NCI-H1930 (cell line): ENCODE results near the gene TCERG1L.

ENCODE experiments used
- DNase-seq, 2 experiments: peaks; one replicate each; lab custom pipeline; 2025; lab: John Stamatoyannopoulos, UW

TCERG1L gene

DNA sequence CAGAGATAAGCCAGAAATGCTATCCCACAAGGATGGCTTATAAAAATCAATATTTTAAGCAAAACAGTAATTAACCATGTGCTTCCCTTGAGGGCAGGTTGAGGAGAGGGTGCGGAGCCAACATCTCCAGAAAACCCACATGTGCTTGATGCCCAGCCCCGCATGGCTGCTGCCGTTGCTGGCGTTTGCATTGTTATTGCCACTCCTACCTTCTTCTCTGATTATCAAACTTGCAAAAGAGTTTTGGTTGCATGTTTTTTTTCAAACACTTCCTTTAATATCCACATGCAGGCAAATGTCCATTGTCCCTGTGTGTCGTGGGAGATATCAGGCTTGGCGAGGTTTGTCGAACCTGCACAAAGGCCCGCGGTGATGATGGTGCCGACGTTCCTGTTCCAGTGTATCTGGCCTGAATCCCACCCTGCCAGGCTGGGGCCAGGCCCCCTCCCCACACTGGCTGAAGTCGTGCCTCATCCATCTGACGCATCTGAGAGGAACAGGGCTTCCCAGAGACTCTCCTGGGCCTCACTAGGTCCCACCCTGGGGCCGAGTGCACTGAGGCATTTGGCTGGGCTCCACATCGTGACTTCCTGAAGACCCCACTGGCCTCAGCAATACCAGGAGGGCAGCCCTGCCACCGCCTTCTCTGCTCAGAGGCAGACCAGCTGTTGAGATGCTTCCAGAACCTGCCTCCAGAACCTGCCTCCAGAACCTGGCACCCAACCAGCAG, 40.9 kb downstream of the TCERG1L start:
- DNase-seq: no peak

DNA sequence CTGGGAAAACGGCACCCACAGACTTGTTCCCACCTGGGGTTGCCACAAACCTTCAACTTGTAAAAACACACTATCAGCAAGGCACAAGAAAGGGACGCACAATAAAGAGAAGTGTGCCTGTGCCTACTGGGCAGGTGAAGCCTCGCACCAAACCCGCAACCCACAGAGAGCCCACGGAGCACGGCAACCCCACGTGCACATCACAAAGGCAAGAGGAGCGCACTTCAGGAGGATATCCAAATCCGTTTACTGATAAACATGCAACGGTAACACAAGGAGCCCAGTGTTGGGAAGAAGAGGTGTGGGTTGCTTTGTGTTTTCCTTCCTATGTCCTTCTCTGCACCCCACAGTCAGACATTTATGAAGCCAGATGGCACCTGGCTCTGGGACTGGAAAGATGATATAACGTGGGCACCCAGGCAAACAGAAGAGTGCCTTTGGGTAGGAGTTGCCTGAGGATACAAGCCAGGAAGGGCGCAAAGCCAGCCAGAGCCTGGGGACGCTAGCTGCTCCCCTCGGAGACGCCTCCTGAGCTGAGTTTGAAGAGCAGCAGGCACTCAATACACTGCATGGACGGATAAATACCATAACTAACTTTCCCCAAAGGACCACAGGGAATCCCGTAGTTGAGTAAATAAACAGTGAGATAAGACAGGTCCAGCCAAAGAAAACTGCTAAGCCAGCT, 41.6 kb downstream of the TCERG1L start:
- no peak for DNase-seq

DNA sequence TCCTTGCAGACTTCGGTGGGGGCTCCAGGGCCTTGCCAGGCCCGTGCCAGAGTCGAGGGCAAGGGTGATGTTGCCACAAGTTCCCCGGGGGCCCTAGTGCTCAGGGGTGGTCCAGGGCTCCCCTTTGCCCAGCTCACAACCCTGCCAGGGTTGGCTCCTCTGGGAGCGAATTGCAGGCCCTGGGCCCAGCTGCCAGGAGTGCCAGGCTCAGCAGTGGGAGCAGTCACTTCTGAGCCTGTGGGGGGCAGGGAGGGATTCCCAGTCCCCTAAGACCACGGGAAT, 43.8 kb downstream of the TCERG1L start:
- no peak for DNase-seq

DNA sequence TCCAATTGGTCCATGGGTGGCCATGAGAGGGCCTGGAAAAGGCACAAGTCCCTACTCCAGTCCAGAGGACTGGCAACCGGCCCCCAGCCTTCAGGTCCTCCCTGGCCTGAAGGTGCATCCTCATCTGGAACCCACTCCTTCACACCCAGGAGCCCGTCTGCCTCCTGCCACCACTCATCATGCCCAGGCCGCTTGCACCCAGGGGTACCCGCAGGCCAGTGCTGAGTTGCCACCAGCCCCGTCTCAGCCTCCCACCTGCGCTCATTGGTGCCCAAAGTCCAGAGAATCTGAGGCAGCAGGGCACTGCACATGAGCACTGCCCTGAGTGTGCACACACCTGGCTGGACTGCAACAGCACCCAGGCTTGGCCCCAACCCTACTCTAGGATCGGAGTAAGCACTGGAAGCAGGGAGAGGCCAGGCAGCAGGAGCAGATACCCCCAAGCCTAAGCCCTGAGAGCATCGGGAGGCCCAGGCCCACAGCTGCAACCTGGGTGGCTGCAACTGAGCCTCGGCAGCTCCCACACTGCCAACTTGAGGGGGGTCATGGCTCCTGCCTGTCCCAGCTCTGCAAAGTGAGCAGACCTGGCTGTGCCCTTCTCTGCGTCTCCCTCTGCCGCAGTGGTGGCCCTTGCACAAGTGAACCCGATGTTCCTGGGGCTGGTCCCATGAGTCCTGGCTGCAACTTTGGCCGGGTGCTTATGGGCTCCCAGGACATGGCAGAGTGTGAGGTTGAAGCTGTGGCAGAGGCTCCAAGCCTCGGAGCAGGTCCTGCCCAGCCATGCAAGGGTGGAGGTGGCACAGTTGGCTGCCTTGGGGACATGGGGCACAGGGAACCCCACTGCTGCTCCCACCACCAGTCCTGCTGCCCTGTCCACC, 44.3 kb downstream of the TCERG1L start:
- DNase-seq: no peak

DNA sequence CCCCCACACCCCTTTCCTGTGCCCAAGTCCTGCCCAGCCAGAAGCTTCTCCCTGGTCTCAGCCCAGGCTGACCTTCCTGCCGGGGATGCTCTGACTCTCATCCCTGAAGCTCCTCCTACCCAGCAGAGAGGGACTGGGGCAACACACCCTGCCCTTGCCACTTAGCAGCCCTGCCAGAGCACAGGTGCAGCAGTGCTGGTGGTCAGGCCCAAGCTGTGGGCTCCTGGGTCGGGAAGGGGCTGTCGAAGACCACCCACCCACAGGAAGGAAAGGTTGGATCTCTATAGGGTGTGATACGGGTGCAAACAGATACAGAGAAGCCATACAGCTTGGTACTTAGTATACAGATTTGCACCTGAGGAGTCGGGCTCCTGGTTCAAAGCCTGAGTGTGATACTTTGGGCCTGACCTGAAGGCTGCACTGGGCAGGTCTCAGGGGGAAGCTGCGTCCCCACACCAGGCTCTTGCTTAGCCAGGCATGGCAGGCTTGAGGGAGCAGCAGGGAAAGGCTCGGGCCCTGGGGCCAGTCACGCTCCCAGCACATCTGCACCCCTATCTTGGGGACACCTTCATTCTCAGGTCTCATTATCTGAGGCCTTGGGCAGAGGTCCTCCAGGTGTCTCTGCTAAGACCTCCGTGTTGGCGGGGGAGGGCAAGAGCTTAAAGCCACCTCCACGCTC, 47.3 kb downstream of the TCERG1L start:
- no peak for DNase-seq

DNA sequence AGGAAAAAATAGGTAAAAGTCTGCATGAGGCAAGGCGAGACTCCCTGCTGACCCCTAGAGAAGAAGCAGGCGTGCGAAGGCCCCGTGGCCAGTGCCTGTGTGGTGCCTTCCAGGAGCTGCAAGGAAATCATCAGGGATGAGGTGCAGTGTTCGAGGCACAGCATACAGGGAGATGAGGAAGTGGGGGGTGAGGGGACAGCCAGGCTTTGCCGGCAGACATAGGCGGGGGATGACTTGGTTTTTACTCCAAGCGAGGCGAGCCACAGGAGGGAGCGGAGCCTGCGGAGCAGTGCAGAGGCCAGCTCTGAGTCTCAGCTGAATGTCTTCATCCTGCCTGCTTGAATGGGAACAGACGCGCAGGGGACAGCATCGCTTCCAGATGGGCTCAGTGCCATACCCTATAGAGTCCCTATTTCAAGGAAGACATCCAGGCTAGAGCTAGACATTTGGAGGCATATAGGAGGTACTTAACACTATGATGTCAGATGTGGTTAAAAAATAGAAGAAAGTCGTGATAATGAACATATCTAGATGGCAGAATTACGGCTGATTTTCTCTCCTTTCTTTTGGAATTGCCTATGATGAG, 49.5 kb downstream of the TCERG1L start:
- no peak for DNase-seq

DNA sequence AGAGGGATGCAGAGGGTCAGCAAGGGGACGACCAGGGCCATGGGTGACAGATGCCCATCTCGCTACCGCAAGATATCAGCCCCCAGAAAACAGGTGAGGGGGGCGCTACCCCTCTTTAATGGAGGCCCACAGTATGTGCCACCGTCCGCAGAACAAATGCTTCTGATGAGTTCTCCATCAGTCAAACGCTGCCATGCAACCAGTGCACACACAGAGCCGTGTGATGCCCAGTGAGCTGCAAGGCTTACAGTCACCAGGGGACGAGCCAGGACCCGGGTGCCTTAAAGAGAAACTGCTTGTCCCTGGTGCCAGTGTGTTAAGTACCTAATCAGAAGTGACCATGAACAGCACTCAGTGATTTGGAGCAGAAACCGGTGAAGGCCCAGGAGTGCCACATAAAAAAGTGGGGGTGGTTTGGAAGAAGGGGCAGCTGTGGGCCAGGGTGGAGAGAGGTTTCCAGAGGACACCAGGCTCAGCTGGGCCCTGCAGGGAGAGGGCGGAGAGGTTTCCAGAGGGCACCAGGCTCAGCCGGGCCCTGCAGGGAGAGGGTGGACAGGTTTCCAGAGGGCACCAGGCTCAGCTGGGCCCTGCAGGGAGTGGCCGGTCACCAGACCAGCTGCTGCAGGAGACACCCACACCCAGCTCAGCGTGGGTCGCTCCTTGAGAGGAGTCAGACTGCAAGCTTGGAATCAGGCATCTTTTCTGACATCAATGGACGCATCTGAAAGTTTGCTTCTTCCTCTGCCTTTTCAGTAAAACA, 50.9 kb downstream of the TCERG1L start:
- DNase-seq: no peak

DNA sequence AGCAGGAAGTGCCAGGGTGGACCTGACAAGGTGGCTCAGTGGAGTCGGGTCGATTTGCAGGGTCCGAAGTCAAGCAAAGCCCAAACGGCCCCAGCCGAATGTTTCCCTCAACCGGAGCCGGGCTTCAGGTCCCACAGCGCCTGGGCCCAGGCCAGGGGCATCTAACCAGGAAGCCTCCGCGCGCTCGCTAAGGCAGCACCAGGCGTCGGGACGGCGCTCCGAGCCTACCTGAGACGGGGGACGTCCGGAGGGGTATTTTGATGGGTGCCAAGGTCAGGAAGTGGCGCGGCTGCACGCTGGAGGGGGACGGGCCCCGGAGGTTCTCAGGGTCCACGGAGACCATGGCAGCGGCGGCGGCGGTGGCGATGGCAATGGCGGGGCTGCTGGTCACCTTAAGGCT, 51.5 kb downstream of the TCERG1L start:
- no peak for DNase-seq

DNA sequence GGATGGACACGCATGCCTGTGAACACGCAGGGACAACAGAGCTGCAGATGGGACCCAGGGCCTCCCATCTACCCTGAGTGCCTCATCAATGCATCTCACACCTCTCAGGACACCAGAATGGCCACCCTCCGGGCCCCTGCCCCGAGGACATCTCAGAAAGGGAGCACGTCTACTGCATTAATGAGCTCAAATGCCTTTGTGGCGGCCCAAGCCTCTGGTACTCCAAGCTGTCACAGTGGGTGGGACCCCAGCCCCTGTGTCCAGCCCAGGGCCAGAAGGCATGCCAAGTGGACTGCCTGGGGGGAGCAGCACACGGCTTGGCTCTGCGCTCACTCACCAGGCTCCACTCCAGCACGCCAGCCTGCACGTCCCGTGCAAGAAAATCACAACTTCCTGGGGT, 52.0 kb downstream of the TCERG1L start:
- DNase-seq: no peak

DNA sequence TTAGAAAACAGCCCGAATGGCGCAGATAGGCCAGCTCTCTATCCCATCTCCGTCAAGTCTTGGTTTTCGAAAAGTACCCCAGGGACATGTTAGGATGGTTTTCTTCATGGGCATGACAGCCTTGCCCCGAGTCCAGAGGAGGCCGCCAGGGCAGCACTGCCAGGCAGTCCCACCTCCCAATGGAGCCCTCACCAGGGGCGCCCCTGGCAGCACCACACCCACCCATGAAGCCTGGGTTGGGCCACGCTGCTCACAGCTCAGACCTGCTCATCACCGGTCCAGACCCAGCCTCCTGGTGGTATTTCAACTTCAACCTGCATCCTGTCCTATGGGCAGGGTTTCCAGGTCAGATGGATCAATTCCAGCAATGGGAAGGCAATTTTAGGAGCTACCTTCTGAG, 53.3 kb downstream of the TCERG1L start:
- DNase-seq: no peak

DNA sequence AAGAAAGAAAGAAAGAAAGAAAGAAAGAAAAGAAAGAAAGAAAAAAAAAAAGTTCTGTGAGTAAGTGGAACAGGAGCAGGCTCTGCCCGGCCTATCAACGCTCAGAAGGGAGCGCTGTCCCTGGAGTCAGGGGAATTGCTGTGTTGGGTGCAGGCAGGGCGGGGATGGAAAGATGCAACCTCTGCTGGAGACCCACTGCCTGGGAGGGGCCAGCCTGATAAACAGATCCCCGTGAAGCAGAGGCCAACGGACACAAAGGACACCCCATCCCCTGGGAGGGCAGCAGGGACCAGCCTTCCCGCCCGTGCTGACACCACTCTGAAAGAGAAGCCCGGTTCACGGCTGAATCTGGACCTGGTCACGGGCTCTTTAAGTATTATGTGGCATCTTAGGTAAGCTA, 54.5 kb downstream of the TCERG1L start:
- DNase-seq: no peak

DNA sequence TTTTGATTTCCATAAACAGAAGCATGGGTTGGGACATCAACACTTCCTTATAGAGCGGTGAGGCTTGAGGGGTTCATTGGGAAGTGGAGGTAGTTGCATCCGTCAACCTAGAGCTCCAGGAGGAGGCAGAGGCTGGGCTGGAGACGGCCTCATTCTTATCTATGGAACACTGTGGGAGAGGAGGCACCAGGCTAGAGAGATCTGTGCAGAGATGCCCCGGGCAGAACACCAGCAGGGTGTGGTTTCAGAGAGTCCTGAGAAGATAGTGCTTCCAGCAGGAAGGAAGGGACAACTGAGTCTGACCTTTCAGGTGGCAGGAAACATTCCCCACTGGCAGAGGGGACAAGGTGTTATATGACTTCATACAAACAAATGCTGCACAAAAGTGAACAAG, 56.7 kb downstream of the TCERG1L start:
- no peak for DNase-seq

DNA sequence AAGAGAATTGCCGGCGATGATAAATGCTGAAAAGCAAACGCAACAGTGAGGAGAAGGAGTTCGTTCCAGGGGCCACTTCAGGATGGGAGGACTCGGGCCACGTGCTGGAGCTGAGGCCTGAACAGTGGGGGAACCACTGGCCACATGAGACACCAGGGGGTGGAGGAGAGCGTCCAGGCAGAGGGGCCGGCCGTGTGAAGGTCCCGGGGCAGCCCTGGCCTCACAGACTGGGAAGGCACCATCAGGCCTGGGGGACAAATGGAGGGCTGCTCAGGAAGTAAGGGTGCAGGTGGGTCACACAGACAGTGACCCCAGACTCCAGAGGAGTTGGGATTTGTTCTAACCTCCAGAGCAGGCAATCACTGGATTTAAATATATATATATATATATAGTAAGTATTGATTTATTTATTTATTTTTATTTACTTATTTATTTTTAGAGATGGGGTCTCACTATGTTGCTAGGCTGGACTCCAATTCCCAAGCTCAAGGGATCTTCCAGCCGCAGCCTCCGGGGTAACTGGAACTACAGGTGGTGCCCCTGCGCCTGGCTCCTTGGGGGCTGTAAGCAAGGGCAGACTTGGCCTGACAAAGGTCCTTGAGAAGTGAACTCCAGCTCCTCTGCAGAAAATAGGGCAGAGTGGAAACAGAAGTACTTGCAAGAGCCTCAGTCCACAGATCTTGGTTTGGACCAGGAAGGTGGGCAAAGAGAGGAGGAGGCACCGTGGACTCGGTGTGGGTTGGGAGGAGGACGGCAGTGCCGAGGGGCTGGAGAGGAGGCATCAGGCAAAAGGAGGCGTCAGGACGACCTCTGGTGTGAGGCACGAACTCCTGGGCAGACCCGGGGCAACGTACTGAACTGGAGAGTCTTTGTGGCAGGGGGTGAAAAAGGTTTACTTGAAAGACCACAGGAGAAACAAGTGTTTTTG, 57.3 kb downstream of the TCERG1L start:
- DNase-seq: no peak

DNA sequence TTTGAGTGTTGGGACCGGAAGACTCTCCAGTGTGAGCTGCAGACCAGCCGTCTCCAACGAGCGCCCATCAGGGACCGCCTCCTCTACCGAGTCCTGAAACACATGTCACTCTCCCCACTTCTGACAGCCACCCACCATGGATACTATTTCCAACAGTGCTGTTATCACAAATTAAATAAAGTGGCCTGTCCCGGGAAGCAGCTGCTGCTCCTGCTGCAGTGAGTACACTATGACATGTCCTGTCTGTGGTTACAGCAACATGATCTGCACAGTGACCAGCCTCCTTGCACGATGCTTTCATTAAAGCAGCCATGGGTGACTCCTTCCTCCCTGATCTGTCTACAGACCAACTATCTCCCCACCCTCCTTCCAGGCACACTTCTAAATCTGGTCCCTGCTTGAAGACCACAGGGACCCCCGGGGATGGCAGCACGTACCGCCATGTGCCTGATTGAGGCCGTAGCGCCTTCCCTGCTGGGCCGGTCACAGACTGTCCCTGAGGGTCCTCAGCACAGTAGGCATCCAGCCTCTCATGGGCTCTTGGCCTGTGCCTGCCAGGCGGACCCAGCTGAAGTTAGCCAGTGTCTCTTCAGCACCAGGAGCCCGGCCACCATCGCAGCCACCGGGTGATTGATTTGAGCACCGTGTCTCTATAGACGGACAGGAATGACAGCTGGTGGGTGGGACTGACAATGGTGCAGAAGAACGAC, 58.8 kb downstream of the TCERG1L start:
- DNase-seq: no peak

DNA sequence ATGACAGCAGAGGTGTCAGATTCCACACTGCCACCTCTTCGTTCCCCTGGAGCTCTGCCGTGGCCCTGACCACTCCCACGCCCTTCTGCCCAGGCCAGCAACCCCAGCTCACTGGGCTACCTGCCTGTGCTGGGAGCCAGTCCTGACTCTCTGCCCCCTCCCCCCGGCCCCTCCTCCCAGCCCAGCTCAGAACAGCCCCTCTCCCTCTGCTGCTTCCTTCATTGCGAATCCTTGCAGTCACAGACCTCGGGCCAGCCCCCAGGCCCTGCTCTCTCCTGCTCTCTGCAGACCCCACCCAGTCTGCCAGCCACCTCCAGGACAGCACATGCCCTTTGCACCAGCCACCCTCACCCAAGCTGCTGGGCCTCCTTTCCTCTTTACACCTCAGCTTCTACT, 60.4 kb downstream of the TCERG1L start:
- no peak for DNase-seq

DNA sequence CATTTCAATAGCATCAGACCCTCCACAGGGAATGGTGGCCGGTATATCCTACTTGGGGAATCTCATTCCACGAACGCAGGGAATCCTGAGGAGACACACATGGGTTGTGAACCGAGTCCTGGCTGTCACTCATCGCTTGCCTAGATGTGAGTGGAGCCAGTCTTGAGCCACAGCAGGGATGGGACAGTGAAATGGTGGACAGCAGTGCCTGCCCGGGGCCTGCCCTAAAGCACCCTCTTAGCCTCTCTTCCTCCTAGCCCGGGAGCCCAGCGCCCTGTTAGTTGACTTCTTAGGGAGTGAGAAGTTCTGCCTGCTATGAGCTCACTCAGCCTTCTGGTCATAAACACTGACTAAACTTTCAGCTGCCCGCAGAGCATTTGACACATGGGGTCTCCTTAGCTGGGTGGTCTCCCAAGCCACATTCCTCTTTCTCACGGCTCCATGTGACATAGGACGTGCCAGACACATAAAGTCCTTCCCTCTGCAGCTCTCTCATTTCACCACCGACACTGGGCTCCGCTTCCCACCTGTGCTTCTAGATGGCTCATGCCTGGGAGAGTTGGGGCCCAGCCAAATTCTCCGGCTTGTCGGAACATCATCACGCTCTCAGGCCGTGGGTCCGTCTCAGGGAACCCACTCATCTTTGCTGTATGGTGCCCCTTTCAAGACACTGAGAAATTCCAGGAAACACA, 60.9 kb downstream of the TCERG1L start:
- no peak for DNase-seq

DNA sequence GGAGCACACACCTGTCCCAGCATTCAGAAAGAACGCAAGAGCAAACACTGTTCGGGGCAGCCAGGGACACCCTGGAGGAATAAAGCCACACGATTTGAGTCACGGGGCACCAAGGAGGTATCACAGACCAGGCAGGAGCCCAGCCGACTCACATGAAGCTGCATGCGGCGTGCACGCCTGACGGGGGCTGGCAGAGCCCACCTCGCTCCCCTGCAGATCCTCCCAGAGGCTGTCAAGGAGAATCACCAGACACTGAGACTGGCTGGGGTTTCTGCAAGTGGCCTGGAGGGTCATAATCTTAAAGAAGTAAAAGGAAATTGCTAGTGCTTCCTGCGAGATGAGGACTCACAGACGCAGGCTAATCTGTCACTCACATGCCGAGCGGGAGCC, 61.6 kb downstream of the TCERG1L start:
- DNase-seq: no peak

DNA sequence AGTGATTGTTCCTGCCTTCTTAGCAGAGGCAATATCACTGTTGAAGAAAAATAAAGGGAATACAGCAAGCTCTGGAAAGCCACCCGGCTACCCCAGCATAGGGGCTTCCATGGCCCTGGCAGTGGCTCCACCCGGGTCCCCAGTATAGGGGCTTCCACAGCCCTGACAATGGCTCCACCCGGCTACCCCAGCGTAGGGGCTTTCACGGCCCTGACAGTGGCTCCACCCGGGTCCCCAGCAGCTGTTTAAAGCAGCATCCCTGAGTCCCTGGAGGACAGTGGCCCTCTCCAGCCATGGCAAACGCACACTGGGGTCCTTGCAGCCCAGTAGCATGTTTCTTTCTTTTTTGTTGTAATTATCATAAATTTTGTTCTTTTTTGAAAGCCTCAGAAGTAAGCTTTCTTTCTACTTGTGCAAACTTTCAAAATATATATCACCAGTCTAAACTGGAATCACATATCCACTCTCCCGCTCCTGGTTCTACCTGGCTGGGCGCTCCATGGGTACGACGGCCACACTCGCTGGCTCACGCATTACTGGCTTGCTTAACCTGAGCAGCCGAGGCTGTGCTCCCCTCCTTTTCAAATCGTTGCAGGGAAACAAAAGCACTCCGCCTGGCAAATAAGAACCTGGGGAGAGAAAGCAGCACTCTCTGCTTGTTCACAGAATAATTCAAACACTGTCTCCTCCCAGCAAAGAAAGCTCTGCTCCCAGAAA, 62.1 kb downstream of the TCERG1L start:
- no peak for DNase-seq
